Measurements from ENCODE around the gene VIT.

The VIT gene

GRCh38 chr2:36693825-36694224, 2.7 kb upstream of the VIT start:
- H3K27ac ChIP-seq = no peak overlapping the region
- H3K27me3 ChIP-seq (replicated peaks) = no peaks in the 10 kb centered on the region
- in situ Hi-C loops (cut with HindIII; ENCODE audit: low pct_ligation_motif_present, low sequenced_read_pairs) = no loop called here
- TF ChIP-seq CTCF (IDR thresholded peaks at IDR 0.05; ENCODE audit: low read depth, low read length, missing control alignments) = no peak
- no peak for DNase-seq
- H3K36me3 ChIP-seq (replicated peaks) = no peaks in the 10 kb centered on the region
- H3K4me3 ChIP-seq (ENCODE audit: low read depth, low read length) = no peak overlapping the region

GRCh38 chr2:36695746-36696415, 626 bp upstream of the VIT start:
- in situ Hi-C loops (cut with HindIII; ENCODE audit: low pct_ligation_motif_present, low sequenced_read_pairs) = no loop called here
- TF ChIP-seq CTCF (IDR thresholded peaks at IDR 0.05; ENCODE audit: low read depth, low read length, missing control alignments) = peak; percentile 65
- Histone ChIP-seq H3K27me3 (replicated peaks) (no peaks in the 10 kb centered on the region), H3K27ac (no peak overlapping the region), H3K4me3 (ENCODE audit: low read depth, low read length) (no peak overlapping the region), H3K36me3 (replicated peaks) (no peaks in the 10 kb centered on the region)
- peak; percentile 34 for DNase-seq

GRCh38 chr2:36697424-36698066, 1.0 kb downstream of the VIT start:
- Histone ChIP-seq H3K4me3 (ENCODE audit: low read depth, low read length) (no peak overlapping the region), H3K27ac (no peak overlapping the region), H3K36me3 (replicated peaks) (no peaks in the 10 kb centered on the region), H3K27me3 (replicated peaks) (no peaks in the 10 kb centered on the region)
- no peak for TF ChIP-seq CTCF (IDR thresholded peaks at IDR 0.05; ENCODE audit: low read depth, low read length, missing control alignments)
- DNase-seq = no peak
- in situ Hi-C loops (cut with HindIII; ENCODE audit: low pct_ligation_motif_present, low sequenced_read_pairs) = no loop called here

- H3K27me3 ChIP-seq (replicated peaks) = no peaks in the 10 kb centered on the region
- DNase-seq = no peak
- no peak overlapping the region for H3K27ac ChIP-seq
- no peak overlapping the region for H3K4me3 ChIP-seq (ENCODE audit: low read depth, low read length)
- no peaks in the 10 kb centered on the region for H3K36me3 ChIP-seq (replicated peaks)
- in situ Hi-C loops (cut with HindIII; ENCODE audit: low pct_ligation_motif_present, low sequenced_read_pairs) = no loop called here
- no peak for TF ChIP-seq CTCF (IDR thresholded peaks at IDR 0.05; ENCODE audit: low read depth, low read length, missing control alignments)
These were observed 2.5 kb downstream of the VIT start for GRCh38 chr2:36698993-36699392.

- in situ Hi-C loops (cut with HindIII; ENCODE audit: low pct_ligation_motif_present, low sequenced_read_pairs) = no loop called here
- Histone ChIP-seq H3K27me3 (replicated peaks) (no peaks in the 10 kb centered on the region), H3K27ac (no peak overlapping the region), H3K36me3 (replicated peaks) (no peaks in the 10 kb centered on the region), H3K4me3 (ENCODE audit: low read depth, low read length) (no peak overlapping the region)
- no peak for TF ChIP-seq CTCF (IDR thresholded peaks at IDR 0.05; ENCODE audit: low read depth, low read length, missing control alignments)
- DNase-seq = no peak
These were observed 3.8 kb downstream of the VIT start for GRCh38 chr2:36700311-36700710.
